Right atrium auricular region (tissue), 2 donors: ENCODE results near the gene LRRK2. TPM values are rescaled to one million over a fixed set of nuclear protein-coding genes. Genes with fewer than 3 reads are reported as not detected.

Experiments
- DNase-seq: peaks from one replicate; pipeline ENCODE4 v3.0.0-alpha.2; 2019; ENCODE audit warnings: low spot score
- H3K27ac ChIP-seq, 2 donors: fragments of 200-600 bp; sonication (generic); 1 replicate in 1 of 2; 2 replicates in 1 of 2; pipeline ENCODE4 v1.5.1; 2016 to 2019
- H3K27me3 ChIP-seq, 2 donors: fragments of 200-600 bp; sonication (generic); one replicate each; pipeline versions ENCODE4 v1.5.1 to v1.6.0; 2017 to 2019
- H3K36me3 ChIP-seq: fragments of 200-600 bp; sonication (generic); one replicate; pipeline ENCODE4 v1.5.1; 2016
- H3K4me1 ChIP-seq, 2 donors: fragments of 200-600 bp; sonication (generic); one replicate each; pipeline versions ENCODE4 v1.5.1 to v1.6.0; 2017 to 2019
- H3K4me3 ChIP-seq, 2 donors: fragments of 200-600 bp; sonication (generic); 1 replicate in 1 of 2; 2 replicates in 1 of 2; pipeline ENCODE4 v1.5.1; 2017 to 2019; ENCODE audit warnings: mild to moderate bottlenecking in 1 of 2, moderate library complexity in 1 of 2
- H3K9me3 ChIP-seq, 2 donors: fragments of 200-600 bp; sonication (generic); one replicate each; pipeline ENCODE4 v1.5.1; 2019
- CTCF ChIP-seq, 2 donors: fragments of 200-600 bp; sonication (generic); IDR thresholded peaks; one replicate each; pipeline ENCODE4 v1.5.1; 2019; ENCODE audit warnings: antibody characterized with exemption in 2 of 2
- total RNA-seq, 2 donors: library from RNA; depleted of rRNA; stranded (reverse); fragments of >200 nt; gene quantifications; one replicate each; pipeline ENCODE4 v1.1.0, GENCODE V29; 2016

Gene LRRK2
- total RNA-seq = 1 to 10 TPM; 7.1 to 8.6 TPM

GRCh38 chr12:40224439-40225291 lies at the start of gene LRRK2:
Gene LRRK2, plus strand, starts transcription at chr12:40224997. Its CDS starts 135 bp downstream, at chr12:40225132.
- peaks cover 0 to 23% of the 10 kb centered on the region in 2 donors for H3K4me1 ChIP-seq
- DNase-seq = peak; percentile 85
- H3K36me3 ChIP-seq = no peaks in the 10 kb centered on the region
- peak within 1 kb of the TSS; percentile 92 to 94 for H3K27ac ChIP-seq
- TF ChIP-seq CTCF (IDR thresholded peaks at IDR 0.05) = peak in 1 of 2 donors; percentile 12
- no peaks in the 10 kb centered on the region for H3K27me3 ChIP-seq
- H3K9me3 ChIP-seq = no peaks in the 10 kb centered on the region
- peak within 1 kb of the TSS; percentile 68 to 72 for H3K4me3 ChIP-seq

GRCh38 chr12:40175045-40175444 lies 49.8 kb upstream of the LRRK2 start:
- Histone ChIP-seq H3K4me1 (no peaks in the 10 kb centered on the region), H3K27me3 (no peaks in the 10 kb centered on the region)

GRCh38 chr12:40175489-40175888 lies 49.3 kb upstream of the LRRK2 start:
- no peaks in the 10 kb centered on the region for H3K9me3 ChIP-seq
- no peaks in the 10 kb centered on the region for H3K36me3 ChIP-seq
- DNase-seq = no peak
- no peaks in the 10 kb centered on the region for H3K27me3 ChIP-seq
- no peaks in the 10 kb centered on the region for H3K4me1 ChIP-seq
- no peak for TF ChIP-seq CTCF (IDR thresholded peaks at IDR 0.05)
- no peak overlapping the region for H3K27ac ChIP-seq
- no peak overlapping the region for H3K4me3 ChIP-seq

More at GRCh38 chr12:40175045-40175444, 49.8 kb upstream of the LRRK2 start:
- Histone ChIP-seq H3K36me3 (no peaks in the 10 kb centered on the region), H3K9me3 (no peaks in the 10 kb centered on the region), H3K27ac (no peak overlapping the region), H3K4me3 (no peak overlapping the region)
- TF ChIP-seq CTCF (IDR thresholded peaks at IDR 0.05) = no peak
- DNase-seq = no peak

GRCh38 chr12:40178701-40179100 lies 46.1 kb upstream of the LRRK2 start:
- Histone ChIP-seq H3K27ac (no peak overlapping the region), H3K36me3 (no peaks in the 10 kb centered on the region), H3K4me1 (no peaks in the 10 kb centered on the region), H3K9me3 (no peaks in the 10 kb centered on the region), H3K27me3 (no peaks in the 10 kb centered on the region), H3K4me3 (no peak overlapping the region)
- DNase-seq = no peak
- TF ChIP-seq CTCF (IDR thresholded peaks at IDR 0.05) = no peak

GRCh38 chr12:40181490-40181889 lies 43.3 kb upstream of the LRRK2 start:
- H3K4me3 ChIP-seq = no peak overlapping the region
- no peak overlapping the region for H3K27ac ChIP-seq
- no peak for TF ChIP-seq CTCF (IDR thresholded peaks at IDR 0.05)
- no peak for DNase-seq
- no peaks in the 10 kb centered on the region for H3K36me3 ChIP-seq
- no peaks in the 10 kb centered on the region for H3K27me3 ChIP-seq
- H3K4me1 ChIP-seq = no peaks in the 10 kb centered on the region
- H3K9me3 ChIP-seq = no peaks in the 10 kb centered on the region
